Astrocyte of the spinal cord (primary cell): Measurements from ENCODE around the gene PDZD2.

ENCODE experiments used
- DNase-seq: peaks from one replicate; pipeline ENCODE4 v3.0.0; 2011; ENCODE audit warnings: low read depth, low spot score
- H3K4me3 ChIP-seq: 2 replicates; pipeline ENCODE4 v1.5.1; 2011; ENCODE audit warnings: low read depth, mild to moderate bottlenecking, low read length, moderate library complexity
- in situ Hi-C: cut with HindIII; loops from 2 replicates; pipeline ENCODE4 v1.10.0; 2017; ENCODE audit warnings: low sequenced_read_pairs
- TF ChIP-seq, protein P1 (sequence below): IDR thresholded peaks from 2 replicates; pipeline ENCODE4 v1.5.1; 2012; ENCODE audit warnings: low read depth, mild to moderate bottlenecking, low read length, inconsistent platforms

The PDZD2 gene

DNA sequence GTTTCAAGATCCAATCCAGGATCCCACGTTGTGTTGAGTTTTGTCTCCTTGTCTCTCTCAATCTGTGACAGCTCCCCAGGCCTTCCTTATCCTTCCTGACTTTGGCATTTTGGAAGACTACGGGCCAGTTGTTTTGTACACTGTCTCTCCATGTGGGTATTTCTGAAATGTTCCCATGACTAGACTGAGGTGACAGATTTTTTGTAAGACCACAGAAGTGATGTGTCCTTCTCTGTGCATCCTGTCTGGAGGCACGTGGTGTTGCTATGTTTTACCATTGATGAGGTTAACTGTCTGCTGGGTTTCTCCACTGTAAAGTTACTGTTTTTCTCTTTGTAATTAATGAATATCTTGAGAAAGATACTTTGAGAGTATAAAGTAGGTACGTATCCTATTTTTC, 15.7 kb upstream of the PDZD2 start:
- no peak for DNase-seq
- TF ChIP-seq, protein P1, sequence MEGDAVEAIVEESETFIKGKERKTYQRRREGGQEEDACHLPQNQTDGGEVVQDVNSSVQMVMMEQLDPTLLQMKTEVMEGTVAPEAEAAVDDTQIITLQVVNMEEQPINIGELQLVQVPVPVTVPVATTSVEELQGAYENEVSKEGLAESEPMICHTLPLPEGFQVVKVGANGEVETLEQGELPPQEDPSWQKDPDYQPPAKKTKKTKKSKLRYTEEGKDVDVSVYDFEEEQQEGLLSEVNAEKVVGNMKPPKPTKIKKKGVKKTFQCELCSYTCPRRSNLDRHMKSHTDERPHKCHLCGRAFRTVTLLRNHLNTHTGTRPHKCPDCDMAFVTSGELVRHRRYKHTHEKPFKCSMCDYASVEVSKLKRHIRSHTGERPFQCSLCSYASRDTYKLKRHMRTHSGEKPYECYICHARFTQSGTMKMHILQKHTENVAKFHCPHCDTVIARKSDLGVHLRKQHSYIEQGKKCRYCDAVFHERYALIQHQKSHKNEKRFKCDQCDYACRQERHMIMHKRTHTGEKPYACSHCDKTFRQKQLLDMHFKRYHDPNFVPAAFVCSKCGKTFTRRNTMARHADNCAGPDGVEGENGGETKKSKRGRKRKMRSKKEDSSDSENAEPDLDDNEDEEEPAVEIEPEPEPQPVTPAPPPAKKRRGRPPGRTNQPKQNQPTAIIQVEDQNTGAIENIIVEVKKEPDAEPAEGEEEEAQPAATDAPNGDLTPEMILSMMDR: no peak
- in situ Hi-C loops: no loop called here
- no peak overlapping the region for H3K4me3 ChIP-seq

DNA sequence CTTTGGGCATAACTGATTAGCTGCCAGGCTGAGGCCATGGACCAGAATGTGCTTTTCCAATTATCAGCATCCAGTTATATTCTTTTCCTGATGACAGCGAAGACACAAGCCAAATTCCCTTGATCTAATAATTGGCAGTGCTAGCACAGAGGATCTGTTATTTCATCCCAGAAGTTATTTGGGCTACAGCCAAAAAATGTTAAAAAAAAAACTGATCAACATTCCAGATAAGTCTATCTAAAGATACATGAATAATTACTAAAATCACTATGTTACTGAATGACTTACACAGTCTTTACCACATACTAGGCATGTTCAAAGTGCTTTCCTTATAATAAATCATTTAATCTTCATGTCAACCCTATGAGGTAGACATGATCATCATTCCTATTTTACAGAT, 13.5 kb upstream of the PDZD2 start:
- no peak overlapping the region for H3K4me3 ChIP-seq
- in situ Hi-C loops: no loop called here
- TF ChIP-seq, protein P1: no peak
- no peak for DNase-seq

DNA sequence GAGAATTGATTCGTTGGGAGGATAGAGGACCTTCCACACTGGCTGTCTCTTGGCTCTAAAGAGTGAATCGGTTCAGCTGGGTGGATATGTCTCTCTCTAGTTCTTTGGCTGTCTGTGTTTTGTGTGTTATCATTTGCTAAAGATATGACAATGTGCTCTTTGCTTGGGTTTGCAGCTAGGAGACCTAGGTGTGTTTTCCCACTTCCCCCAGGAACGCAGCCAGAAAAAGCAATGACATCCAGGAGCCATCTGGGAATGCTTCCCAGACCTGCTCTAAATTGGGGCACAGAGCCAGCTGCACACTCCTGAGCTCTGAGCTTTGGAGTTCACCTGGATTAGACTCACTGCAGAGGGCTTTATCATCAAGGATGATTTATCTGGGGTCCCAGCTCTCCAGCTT, 12.8 kb upstream of the PDZD2 start:
- H3K4me3 ChIP-seq: no peak overlapping the region
- no peak for DNase-seq
- in situ Hi-C loops: no loop called here
- TF ChIP-seq, protein P1: no peak

DNA sequence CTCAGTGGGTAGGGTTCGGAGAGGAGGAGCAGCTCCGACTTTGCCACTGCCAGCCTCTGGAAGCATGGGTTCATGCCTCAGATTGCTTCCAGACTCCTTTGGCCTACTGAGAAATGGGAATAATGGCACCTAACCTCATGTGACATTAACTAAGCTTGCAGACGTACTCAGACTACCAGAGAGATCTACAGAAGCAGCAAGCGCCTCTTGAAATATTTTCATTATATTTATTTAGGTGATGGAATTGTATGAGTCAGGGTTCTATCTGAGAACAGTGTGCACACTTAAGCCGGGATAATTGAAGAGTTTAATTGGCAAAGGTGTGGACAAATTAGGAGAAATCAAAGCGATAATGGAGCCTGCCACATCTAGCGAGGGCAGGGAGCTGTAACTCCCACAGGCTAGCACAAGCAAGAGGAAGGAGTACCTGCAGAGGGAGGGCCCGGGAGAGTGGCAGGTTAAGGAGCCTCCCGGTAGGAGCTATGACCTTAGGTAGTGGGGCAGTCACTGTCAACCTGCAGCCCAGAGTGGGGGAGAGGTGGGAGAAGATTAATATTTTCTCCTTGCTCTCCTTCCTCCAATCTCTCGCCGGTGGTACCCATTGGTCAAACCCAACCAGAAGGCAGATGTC, 12.2 kb upstream of the PDZD2 start:
- no peak for DNase-seq
- H3K4me3 ChIP-seq: no peak overlapping the region
- TF ChIP-seq, protein P1: no peak
- in situ Hi-C loops: no loop called here

DNA sequence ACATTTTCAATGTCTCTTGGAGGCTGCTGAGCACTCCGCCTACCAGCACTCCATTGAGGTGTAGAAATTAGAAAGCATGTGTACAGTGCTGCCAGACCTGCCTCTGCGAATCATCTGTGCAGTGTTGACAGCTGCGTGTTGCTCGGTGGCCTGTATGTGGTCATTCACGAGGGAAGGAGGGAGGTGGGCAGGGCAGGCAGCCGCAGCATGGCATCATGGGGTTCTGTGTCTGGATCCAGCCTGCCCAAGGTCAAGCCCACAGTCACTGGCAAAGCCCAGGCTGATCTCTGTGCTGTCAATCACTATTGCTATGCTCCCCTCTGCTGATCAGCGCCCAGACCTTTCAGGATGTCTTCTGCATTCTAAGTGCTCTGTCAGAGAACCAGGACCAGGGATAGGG, 8.0 kb upstream of the PDZD2 start:
- no peak for DNase-seq
- TF ChIP-seq, protein P1: no peak
- H3K4me3 ChIP-seq: no peak overlapping the region
- in situ Hi-C loops: no loop called here

DNA sequence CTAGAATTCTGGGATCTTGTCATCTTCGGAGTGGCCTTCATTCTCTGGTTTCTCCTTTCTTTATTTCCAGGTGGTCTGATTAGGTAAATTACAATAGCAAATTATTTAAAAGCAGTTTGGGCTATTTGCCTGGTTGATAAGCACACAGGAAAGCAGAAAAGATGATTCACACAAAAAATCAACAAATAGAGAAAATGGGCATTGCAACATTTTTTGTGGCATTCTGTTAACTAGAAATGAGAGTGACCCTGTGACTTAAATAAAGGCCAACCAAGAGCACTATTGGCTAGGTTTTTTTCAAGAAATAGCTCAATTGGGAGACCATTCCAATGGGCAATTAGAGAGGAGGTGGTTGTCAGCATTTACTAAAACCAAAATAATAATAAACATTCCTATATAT, 6.5 kb upstream of the PDZD2 start:
- no peak for DNase-seq
- no peak overlapping the region for H3K4me3 ChIP-seq
- in situ Hi-C loops: no loop called here
- TF ChIP-seq, protein P1: no peak

DNA sequence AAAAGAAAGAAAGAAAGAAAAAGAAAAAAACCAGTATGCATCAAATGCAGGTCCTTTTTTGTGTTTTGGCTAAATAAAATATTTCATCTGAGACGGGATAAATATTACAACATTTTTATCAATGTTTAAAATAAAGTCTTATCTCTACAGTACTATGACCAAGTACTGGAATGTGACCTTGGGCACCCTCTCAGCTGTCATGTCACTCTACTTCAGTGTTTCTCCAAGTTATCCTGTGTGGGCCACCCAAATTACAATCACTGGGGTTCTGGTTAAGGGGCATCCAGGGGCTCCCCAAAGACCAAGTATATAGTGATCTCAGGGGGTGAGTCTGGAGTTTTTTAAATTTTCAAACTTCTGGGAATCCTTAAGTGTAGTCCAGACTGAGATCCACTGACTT, 3.5 kb upstream of the PDZD2 start:
- H3K4me3 ChIP-seq: no peak overlapping the region
- TF ChIP-seq, protein P1: no peak
- no peak for DNase-seq
- in situ Hi-C loops: no loop called here
